Right lobe of liver (tissue), 6 donors: ENCODE results near the gene RNLS. TPM values are rescaled to one million over a fixed set of nuclear protein-coding genes. Genes with fewer than 3 reads are reported as not detected.

Source experiments
- ATAC-seq, 4 donors: fragments of 200-7000 bp; cut with Tn5 transposase; one replicate each; pipeline ENCODE4 v1.9.1; 2020; ENCODE audit warnings: mild to moderate bottlenecking in 4 of 4, moderate library complexity in 4 of 4
- DNase-seq, 3 donors: peaks; one replicate each; pipeline ENCODE4 v3.0.0-alpha.2; 2020
- H3K27ac ChIP-seq, 3 donors: fragments of 200-600 bp; one replicate each; pipeline ENCODE4 v1.8.0; 2022
- H3K27me3 ChIP-seq, 2 donors: fragments of 200-600 bp; one replicate each; pipeline ENCODE4 v1.8.0; 2022
- H3K36me3 ChIP-seq, 4 donors: fragments of 200-600 bp; sonication (generic) in 1 of 4; one replicate each; pipeline versions ENCODE4 v1.5.1 to v1.8.0; 2017 to 2022; ENCODE audit warnings: control low read depth in 1 of 4
- H3K4me1 ChIP-seq, 4 donors: fragments of 200-600 bp; sonication (generic) in 1 of 4; one replicate each; pipeline versions ENCODE4 v1.5.1 to v1.8.0; 2017 to 2022; ENCODE audit warnings: control low read depth in 1 of 4
- H3K4me3 ChIP-seq, 3 donors: fragments of 200-600 bp; one replicate each; pipeline ENCODE4 v1.8.0; 2022
- H3K9me3 ChIP-seq, 4 donors: fragments of 200-600 bp; sonication (generic) in 1 of 4; one replicate each; pipeline versions ENCODE4 v1.5.1 to v1.8.0; 2017 to 2022; ENCODE audit warnings: control low read depth in 1 of 4
- POLR2A ChIP-seq: fragments of 450-650 bp; IDR thresholded peaks from one replicate; pipeline ENCODE4 v1.6.1; 2017; ENCODE audit warnings: antibody characterized with exemption, mild to moderate bottlenecking
- WGBS: methylation state at CpG from one replicate; pipeline ENCODE4 v1.1.6; 2018; ENCODE audit warnings: low coverage, low lambda C conversion rate; ENCODE audit not compliant: insufficient coverage; ENCODE audit errors: missing lambda C conversion rate; 5-methylcytosine and 5-hydroxymethylcytosine counted together
- intact Hi-C, 2 donors: fragments of 100-400 bp; cut with DNase I; formaldehyde crosslinking; loops; one replicate each; pipeline versions ENCODE4 v1.11.2 to v1.14.1; 2022
- total RNA-seq, 6 experiments: library from RNA; depleted of rRNA in 2 of 6; stranded (reverse); fragments of >200 nt in 2 of 6; fragmentation: NEBNext Ultra II Directional in 3 of 6; extraction: Animal tissue kit (Norgen Biotek cat#: 25700) in 3 of 6; gene quantifications; one replicate each; pipeline versions ENCODE4 v1.1.0 to v1.2.4, GENCODE V29; 2016 to 2023
- TF ChIP-seq, protein P1 (sequence below), 4 donors: fragments of 200-600 bp in 3 of 4; fragments of 450-650 bp in 1 of 4; IDR thresholded peaks; one replicate each; pipeline versions ENCODE4 v1.5.1 to v1.8.0; 2016 to 2022; ENCODE audit warnings: antibody characterized with exemption in 4 of 4, mild to moderate bottlenecking in 2 of 4
- donor health status: DM: no; HTN: yes; CAD: no.
- donor health status: DM: no; HTN: no; CAD: no.
- donor health status: DM: no; HTN: no; CAD: no.
- donor health status: DM: no; HTN: yes; CAD: no.
- donor health status: DM: no; HTN: yes; CAD: no.

Gene RNLS
- total RNA-seq, 6 experiments from 2014 or later, result 5.9 to 10.5 (median 7.3) TPM

DNA sequence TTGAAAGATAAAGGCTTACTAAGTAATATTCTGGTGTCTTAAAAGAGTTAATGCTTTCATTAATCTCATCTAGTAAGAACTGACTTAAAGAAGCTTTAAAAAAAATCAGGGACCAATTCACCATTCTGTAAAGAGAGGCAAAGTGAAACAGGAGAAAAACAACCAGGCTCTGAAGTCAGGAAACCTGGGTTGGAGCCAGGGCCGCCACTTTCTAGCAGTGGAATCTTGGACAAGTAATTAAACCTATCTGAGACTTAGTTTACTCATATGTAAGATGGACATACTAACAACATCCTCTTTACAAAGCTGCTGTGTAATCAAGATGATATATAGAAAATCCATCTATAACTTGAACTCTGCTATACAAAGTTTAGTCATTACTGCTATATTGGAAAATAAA lies 154.1 kb downstream of the RNLS start:
- 90% methylated on average over 1 of the region's 1 CpG for WGBS
- DNase-seq (no peak), ATAC-seq (no peak)
- Histone ChIP-seq H3K36me3 (no peaks in the 10 kb centered on the region), H3K9me3 (no peaks in the 10 kb centered on the region), H3K27me3 (no peaks in the 10 kb centered on the region), H3K4me1 (no peaks in the 10 kb centered on the region), H3K27ac (no peak overlapping the region), H3K4me3 (no peak overlapping the region)
- TF ChIP-seq POLR2A, result no peak
- TF ChIP-seq, protein P1, sequence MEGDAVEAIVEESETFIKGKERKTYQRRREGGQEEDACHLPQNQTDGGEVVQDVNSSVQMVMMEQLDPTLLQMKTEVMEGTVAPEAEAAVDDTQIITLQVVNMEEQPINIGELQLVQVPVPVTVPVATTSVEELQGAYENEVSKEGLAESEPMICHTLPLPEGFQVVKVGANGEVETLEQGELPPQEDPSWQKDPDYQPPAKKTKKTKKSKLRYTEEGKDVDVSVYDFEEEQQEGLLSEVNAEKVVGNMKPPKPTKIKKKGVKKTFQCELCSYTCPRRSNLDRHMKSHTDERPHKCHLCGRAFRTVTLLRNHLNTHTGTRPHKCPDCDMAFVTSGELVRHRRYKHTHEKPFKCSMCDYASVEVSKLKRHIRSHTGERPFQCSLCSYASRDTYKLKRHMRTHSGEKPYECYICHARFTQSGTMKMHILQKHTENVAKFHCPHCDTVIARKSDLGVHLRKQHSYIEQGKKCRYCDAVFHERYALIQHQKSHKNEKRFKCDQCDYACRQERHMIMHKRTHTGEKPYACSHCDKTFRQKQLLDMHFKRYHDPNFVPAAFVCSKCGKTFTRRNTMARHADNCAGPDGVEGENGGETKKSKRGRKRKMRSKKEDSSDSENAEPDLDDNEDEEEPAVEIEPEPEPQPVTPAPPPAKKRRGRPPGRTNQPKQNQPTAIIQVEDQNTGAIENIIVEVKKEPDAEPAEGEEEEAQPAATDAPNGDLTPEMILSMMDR (IDR thresholded peaks at IDR 0.05), result no peak
- intact Hi-C loops, result no loop called here

DNA sequence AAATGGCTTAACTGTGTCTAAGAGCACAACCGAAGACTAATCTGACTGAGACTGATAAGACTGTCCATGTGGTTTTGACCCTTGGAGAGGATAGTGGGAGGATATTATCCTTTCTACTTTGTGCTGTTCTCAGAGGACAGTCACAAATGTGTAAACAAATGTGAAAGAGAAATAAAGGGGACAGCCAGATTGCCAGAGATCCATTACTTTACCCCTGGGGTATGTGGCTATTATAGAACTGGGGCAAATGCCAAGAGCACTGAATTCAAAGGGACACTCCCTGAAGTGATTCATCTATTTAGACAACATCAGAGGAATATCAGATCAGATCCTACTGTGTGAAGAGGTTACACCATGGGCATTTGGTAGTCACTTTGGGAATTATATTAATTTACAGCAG lies 154.7 kb downstream of the RNLS start:
- Histone ChIP-seq H3K27me3 (no peaks in the 10 kb centered on the region), H3K36me3 (no peaks in the 10 kb centered on the region), H3K4me3 (no peak overlapping the region), H3K9me3 (no peaks in the 10 kb centered on the region), H3K4me1 (no peaks in the 10 kb centered on the region), H3K27ac (no peak overlapping the region)
- 57% methylated on average over 1 of the region's 1 CpG for WGBS
- ATAC-seq (peak in 1 of 4 donors; percentile 98), DNase-seq (no peak)
- no peak for TF ChIP-seq POLR2A
- TF ChIP-seq, protein P1 (IDR thresholded peaks at IDR 0.05), result no peak
- intact Hi-C loops, result no loop called here

DNA sequence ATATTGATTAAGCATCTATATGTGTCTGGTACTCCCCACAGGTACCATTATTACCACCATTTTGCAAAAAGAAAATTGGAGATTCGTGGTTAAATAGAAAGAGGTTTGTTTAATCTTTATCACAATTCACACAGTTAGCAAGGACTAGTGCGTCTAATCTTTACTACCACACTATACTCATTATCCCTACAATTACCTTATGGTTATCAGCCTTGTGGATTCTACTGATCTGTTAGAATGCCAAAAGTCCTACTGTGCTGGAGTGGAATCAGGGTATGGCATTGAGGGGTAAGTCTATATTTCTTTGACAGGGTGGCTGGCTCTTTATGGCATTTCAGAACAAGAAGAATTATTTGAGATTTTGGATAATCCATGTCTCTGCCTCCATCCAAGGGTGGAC lies 156.1 kb downstream of the RNLS start:
- intact Hi-C loops, result no loop called here

DNA sequence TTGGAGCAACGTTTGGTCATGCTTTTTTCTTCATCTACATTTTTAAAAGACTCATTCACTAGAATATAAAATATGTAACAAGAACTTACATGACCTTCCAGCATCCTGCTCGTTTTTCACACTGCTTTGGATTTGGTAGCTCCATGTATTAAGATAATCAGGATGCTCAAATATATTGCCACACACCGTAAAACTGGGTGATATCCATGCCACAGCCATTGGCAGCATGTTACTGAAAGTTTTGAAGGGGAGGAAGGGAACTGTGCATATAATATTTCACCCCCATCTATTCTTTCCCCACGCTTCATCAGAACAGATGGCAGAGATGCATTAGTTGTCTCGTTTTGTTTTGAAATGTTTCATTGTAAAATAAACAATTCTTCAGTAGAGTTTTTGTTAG lies 158.2 kb downstream of the RNLS start:
- DNase-seq (no peak), ATAC-seq (no peak)
- intact Hi-C loops, result no loop called here
- TF ChIP-seq, protein P1 (IDR thresholded peaks at IDR 0.05), result no peak
- no peak for TF ChIP-seq POLR2A
- H3K27me3 ChIP-seq, result no peaks in the 10 kb centered on the region
- 63% methylated on average over 5 of the region's 5 CpGs for WGBS
- H3K36me3 ChIP-seq, result no peaks in the 10 kb centered on the region
- no peaks in the 10 kb centered on the region for H3K9me3 ChIP-seq
- H3K27ac ChIP-seq, result no peak overlapping the region
- H3K4me3 ChIP-seq, result no peak overlapping the region
- no peaks in the 10 kb centered on the region for H3K4me1 ChIP-seq

More for the DNA sequence above, 156.1 kb downstream of the RNLS start:
- Histone ChIP-seq H3K27me3 (no peaks in the 10 kb centered on the region), H3K36me3 (no peaks in the 10 kb centered on the region), H3K4me3 (no peak overlapping the region), H3K9me3 (no peaks in the 10 kb centered on the region), H3K4me1 (no peaks in the 10 kb centered on the region), H3K27ac (no peak overlapping the region)
- DNase-seq (no peak), ATAC-seq (no peak)
- TF ChIP-seq, protein P1 (IDR thresholded peaks at IDR 0.05), result no peak
- TF ChIP-seq POLR2A, result no peak
- 83% methylated on average over 2 of the region's 2 CpGs for WGBS

DNA sequence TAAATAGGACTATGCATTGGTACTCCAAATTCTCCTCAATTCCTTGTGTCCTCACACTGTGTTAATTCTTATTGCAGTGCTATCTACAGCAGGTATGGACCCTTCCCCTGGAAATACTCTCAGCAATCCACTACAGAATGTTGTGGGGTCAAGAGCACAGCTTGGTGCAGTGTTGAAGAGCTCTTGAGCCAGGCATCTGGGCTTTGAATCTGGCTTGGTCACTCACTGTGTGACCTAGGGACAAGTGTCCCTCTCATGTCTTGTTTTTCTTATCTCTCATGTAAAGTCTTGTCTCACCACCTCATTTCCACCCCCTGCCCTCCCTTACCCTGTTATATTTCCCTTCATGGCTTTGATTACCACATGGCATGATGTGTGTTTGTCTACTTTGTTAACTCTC lies 159.4 kb downstream of the RNLS start:
- no peaks in the 10 kb centered on the region for H3K9me3 ChIP-seq
- no peaks in the 10 kb centered on the region for H3K4me1 ChIP-seq
- no peaks in the 10 kb centered on the region for H3K36me3 ChIP-seq
- DNase-seq, result no peak
- H3K4me3 ChIP-seq, result no peak overlapping the region
- no peak overlapping the region for H3K27ac ChIP-seq
- intact Hi-C loops, result no loop called here
- H3K27me3 ChIP-seq, result no peaks in the 10 kb centered on the region
- TF ChIP-seq POLR2A, result no peak
- TF ChIP-seq, protein P1 (IDR thresholded peaks at IDR 0.05), result no peak
- no peak for ATAC-seq
